CD4-positive, alpha-beta T cell (primary cell): ENCODE measurements around the gene PPP1R14C. TPM values are rescaled to one million over a fixed set of nuclear protein-coding genes. Genes with fewer than 3 reads are reported as not detected.

ENCODE experiments used
- ATAC-seq: fragments of 200-7000 bp; cut with Tn5 transposase; one replicate; pipeline ENCODE4 v1.10.0; 2022; ENCODE audit warnings: mild to moderate bottlenecking; ENCODE audit not compliant: poor library complexity
- CTCF ChIA-PET: fragments of 350-600 bp; sonication (Branson Sonifier 250); formaldehyde crosslinking; loops from one replicate; lab custom pipeline; 2021; ENCODE audit warnings: antibody characterized with exemption, inconsistent platforms; lab: Charles Lee
- POLR2A ChIA-PET: fragments of 350-600 bp; sonication (Branson Sonifier 250); formaldehyde crosslinking; loops from one replicate; lab custom pipeline; 2021; ENCODE audit warnings: antibody characterized with exemption, inconsistent platforms; lab: Charles Lee
- DNase-seq, 14 experiments: peaks; one replicate each; pipeline ENCODE4 v3.0.0-alpha.2; 2013 to 2020; ENCODE audit warnings: mixed read lengths in 2 of 14
- H3K27ac ChIP-seq, 2 donors: one replicate each; pipeline versions ENCODE4 v1.5.1 to v1.7.0; 2013; ENCODE audit warnings: low read length in 2 of 2, low read depth in 1 of 2, mild to moderate bottlenecking in 1 of 2
- H3K27me3 ChIP-seq, 2 experiments: 1 replicate in 1 of 2; 2 replicates in 1 of 2; pipeline versions ENCODE4 v1.6.1 to v1.7.0; 2013; ENCODE audit warnings: low read length in 2 of 2, control low read depth in 1 of 2, mild to moderate bottlenecking in 1 of 2, moderate library complexity in 1 of 2; ENCODE audit not compliant: insufficient read depth in 2 of 2, control insufficient read depth in 1 of 2
- H3K36me3 ChIP-seq: one replicate; pipeline ENCODE4 v1.6.1; 2013; ENCODE audit warnings: low read length, control low read depth; ENCODE audit not compliant: insufficient read depth
- H3K4me1 ChIP-seq: one replicate; pipeline ENCODE4 v1.6.1; 2013; ENCODE audit warnings: low read length, control low read depth; ENCODE audit not compliant: insufficient read depth
- H3K4me3 ChIP-seq: one replicate; pipeline ENCODE4 v1.5.1; 2013; ENCODE audit warnings: mild to moderate bottlenecking, low read length, moderate library complexity
- H3K9me3 ChIP-seq, 2 experiments: 1 replicate in 1 of 2; 2 replicates in 1 of 2; pipeline versions ENCODE4 v1.6.1 to v1.7.0; 2013; ENCODE audit warnings: low read length in 2 of 2, mild to moderate bottlenecking in 2 of 2, control low read depth in 1 of 2, moderate library complexity in 1 of 2; ENCODE audit not compliant: control insufficient read depth in 1 of 2, insufficient read depth in 1 of 2
- H3K27ac Mint-ChIP-seq: one replicate; pipeline ENCODE4 v1.8.0; 2020; ENCODE audit warnings: mixed read lengths
- H3K27me3 Mint-ChIP-seq: one replicate; pipeline ENCODE4 v1.8.0; 2021; ENCODE audit warnings: mixed read lengths
- H3K36me3 Mint-ChIP-seq: one replicate; pipeline ENCODE4 v1.8.0; 2021; ENCODE audit warnings: low read depth, mixed read lengths
- H3K4me1 Mint-ChIP-seq: one replicate; pipeline ENCODE4 v1.8.0; 2021; ENCODE audit warnings: low read depth, mixed read lengths
- H3K4me3 Mint-ChIP-seq: one replicate; pipeline ENCODE4 v1.8.0; 2020; ENCODE audit warnings: mild to moderate bottlenecking, mixed read lengths
- H3K9me3 Mint-ChIP-seq: one replicate; pipeline ENCODE4 v1.8.0; 2020; ENCODE audit warnings: mixed read lengths
- intact Hi-C, 2 experiments: fragments of 100-400 bp; cut with DNase I in 1 of 2; cut with micrococcal nuclease in 1 of 2; formaldehyde crosslinking; loops; one replicate each; pipeline versions ENCODE4 v1.15.1 to v1.9.0; 2023 to 2025; cut with DNase I, micrococcal nuclease
- total RNA-seq, 174 experiments: library from RNA in 2 of 174; stranded (reverse) in 2 of 174; gene quantifications; one replicate each; pipeline ENCODE4 v1.2.3 and lab custom pipeline; 2021 to 2026
- TF ChIP-seq, protein P1 (sequence below): fragments of 200-600 bp; IDR thresholded peaks from one replicate; pipeline ENCODE4 v1.8.0; 2022; ENCODE audit warnings: antibody characterized with exemption, mild to moderate bottlenecking

PPP1R14C gene
- total RNA-seq, 2 experiments from 2014 or later = not detected

DNA sequence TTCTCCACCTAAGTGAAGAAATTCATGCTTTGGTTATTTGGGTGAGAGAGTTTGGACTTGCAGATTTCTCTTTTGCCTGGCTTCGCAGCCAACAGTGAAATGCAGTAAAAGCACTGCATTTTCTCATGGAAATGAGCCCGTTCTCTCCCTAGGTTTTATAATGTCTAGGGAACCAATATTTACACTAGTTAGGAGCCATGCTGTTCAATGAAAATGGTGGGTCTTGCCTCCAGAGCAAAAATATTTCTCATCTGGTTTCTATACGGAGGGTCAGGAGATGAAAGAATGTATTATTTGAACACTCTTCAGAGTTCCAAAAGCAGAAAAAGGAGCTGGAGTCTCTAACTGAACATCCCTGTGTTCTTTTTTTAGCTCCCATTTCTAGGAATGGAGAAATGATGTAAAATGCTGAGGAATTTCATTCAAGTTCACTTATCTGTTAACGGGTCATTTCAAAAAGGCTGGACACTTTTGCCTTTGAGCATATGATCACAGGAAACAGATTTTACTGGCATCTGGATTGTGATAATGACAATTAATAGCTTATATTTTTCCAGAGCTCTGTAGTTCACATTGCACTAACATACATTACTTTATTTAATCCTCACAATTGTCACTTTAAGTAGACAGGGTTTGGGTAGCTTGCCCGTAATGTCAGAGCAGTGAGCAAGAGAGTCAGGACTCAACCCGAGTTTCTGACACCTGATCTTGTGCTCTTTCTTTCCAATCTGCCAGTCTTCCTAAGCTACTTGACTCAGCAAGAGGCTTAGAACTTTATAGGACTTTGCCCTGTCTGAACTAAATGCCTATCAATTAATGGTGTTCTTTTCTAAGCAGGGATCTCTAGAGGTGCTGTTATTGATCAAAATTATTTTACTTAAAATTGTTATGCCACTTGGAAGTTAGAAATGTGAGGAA is 78.0 kb downstream of the PPP1R14C start:
- Mint-ChIP-seq H3K4me3 (no peak overlapping the region), H3K36me3 (no peaks in the 10 kb centered on the region), H3K27ac (no peak overlapping the region), H3K9me3 (no peaks in the 10 kb centered on the region), H3K27me3 (peaks cover 12% of the 10 kb centered on the region), H3K4me1 (no peaks in the 10 kb centered on the region)
- H3K27me3 ChIP-seq = no peaks in the 10 kb centered on the region
- no peaks in the 10 kb centered on the region for H3K36me3 ChIP-seq
- H3K27ac ChIP-seq = no peak overlapping the region
- POLR2A ChIA-PET = no interaction called here
- no peaks in the 10 kb centered on the region for H3K9me3 ChIP-seq
- DNase-seq = no peak
- TF ChIP-seq, protein P1, sequence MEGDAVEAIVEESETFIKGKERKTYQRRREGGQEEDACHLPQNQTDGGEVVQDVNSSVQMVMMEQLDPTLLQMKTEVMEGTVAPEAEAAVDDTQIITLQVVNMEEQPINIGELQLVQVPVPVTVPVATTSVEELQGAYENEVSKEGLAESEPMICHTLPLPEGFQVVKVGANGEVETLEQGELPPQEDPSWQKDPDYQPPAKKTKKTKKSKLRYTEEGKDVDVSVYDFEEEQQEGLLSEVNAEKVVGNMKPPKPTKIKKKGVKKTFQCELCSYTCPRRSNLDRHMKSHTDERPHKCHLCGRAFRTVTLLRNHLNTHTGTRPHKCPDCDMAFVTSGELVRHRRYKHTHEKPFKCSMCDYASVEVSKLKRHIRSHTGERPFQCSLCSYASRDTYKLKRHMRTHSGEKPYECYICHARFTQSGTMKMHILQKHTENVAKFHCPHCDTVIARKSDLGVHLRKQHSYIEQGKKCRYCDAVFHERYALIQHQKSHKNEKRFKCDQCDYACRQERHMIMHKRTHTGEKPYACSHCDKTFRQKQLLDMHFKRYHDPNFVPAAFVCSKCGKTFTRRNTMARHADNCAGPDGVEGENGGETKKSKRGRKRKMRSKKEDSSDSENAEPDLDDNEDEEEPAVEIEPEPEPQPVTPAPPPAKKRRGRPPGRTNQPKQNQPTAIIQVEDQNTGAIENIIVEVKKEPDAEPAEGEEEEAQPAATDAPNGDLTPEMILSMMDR = no peak
- intact Hi-C loops = no loop called here
- no peak overlapping the region for H3K4me3 ChIP-seq
- CTCF ChIA-PET = no interaction called here
- no peaks in the 10 kb centered on the region for H3K4me1 ChIP-seq
- no peak for ATAC-seq

DNA sequence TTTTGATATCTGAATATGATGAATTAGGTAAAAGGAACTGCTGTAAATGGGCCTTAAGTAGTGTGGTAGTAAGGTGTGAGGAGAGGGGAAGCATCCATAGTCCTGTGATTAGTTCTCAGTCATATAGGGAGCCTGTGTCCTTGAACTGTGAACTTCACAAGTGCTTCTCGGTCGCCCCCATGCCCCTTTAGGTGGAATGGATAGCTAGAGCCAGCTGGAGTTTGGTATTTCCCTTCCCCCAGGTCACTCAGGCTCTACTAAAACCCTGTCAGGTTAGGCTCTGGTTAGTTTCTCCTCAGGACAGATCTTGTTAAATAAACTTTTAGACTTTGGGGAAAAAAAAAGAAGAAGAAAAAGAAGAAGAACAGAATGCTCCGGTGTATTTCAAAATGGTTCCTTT is 82.0 kb downstream of the PPP1R14C start:
- no peaks in the 10 kb centered on the region for H3K36me3 Mint-ChIP-seq
- intact Hi-C loops = no loop called here
- no peaks in the 10 kb centered on the region for H3K9me3 Mint-ChIP-seq
- no peak overlapping the region for H3K27ac ChIP-seq
- no peaks in the 10 kb centered on the region for H3K27me3 ChIP-seq
- no peak overlapping the region for H3K4me3 ChIP-seq
- ChIA-PET CTCF (no interaction called here), POLR2A (no interaction called here)
- no peaks in the 10 kb centered on the region for H3K4me1 ChIP-seq
- no peaks in the 10 kb centered on the region for H3K36me3 ChIP-seq
- ATAC-seq (no peak), DNase-seq (no peak)
- H3K4me1 Mint-ChIP-seq = no peaks in the 10 kb centered on the region
- H3K27me3 Mint-ChIP-seq = peaks cover 25% of the 10 kb centered on the region
- no peak overlapping the region for H3K4me3 Mint-ChIP-seq
- H3K27ac Mint-ChIP-seq = no peak overlapping the region
- no peaks in the 10 kb centered on the region for H3K9me3 ChIP-seq
- TF ChIP-seq, protein P1 = no peak

DNA sequence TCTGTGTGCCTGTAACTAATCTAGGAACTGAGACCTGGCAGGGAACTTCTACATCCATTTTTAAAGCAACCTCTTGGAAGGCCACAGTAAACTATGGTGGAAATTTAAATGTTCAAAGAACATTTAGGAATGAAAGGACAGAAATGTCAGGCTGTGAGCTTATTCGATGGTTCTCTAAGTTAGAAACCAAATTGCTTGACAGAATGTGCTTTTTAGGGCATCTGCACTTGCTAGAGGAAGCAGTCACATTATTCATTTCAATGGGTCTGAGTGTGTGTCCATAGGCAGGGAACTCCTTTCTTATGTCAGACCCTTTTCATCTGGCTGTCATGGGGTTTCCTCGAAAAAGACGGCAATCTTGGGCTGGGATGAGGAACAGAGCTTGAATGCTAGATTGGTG is 84.4 kb downstream of the PPP1R14C start:
- intact Hi-C loops = no loop called here
- Histone ChIP-seq H3K9me3 (no peaks in the 10 kb centered on the region), H3K4me3 (no peak overlapping the region), H3K36me3 (no peaks in the 10 kb centered on the region), H3K27me3 (no peaks in the 10 kb centered on the region), H3K4me1 (no peaks in the 10 kb centered on the region), H3K27ac (no peak overlapping the region)
- no peak for DNase-seq
- ChIA-PET POLR2A (no interaction called here), CTCF (no interaction called here)
- Mint-ChIP-seq H3K27me3 (peaks cover 31% of the 10 kb centered on the region), H3K27ac (no peak overlapping the region), H3K4me1 (peaks cover under 1% of the 10 kb centered on the region), H3K9me3 (no peaks in the 10 kb centered on the region), H3K36me3 (no peaks in the 10 kb centered on the region), H3K4me3 (no peak overlapping the region)
- no peak for ATAC-seq
- TF ChIP-seq, protein P1 = no peak
